Activated CD4-positive, alpha-beta T cell treated with anti-CD3 and anti-CD28 coated beads, Interleukin-2, Interleukin-4, amounts not matched to agents 100 ng/mL and 50 ng/mL, durations not matched to agents 16 hours and 8 hours (primary cell): ENCODE data around the gene PDLIM1.

ENCODE experiments used
- DNase-seq: peaks from one replicate; pipeline ENCODE4 v3.0.0-alpha.2; 2020; ENCODE audit warnings: low spot score

PDLIM1 gene

DNA sequence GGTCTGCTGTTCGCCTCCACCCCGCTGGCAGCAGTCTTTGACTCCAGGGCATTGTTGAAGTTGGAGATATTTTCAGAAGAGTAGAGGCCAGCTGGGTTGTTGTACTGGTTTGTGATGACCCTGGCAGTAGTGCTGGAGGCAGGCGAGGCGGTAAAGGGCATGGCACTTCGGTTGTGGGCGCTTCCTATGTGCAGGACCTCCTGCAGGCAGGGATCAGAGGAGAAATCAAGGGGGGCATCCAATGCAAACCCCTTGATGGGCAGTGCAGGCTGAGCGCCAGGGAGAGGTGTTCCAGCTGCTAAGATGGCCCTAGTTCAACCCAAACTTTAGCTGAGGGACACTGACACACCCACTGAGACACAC lies 27.0 kb downstream of the PDLIM1 start:
- DNase-seq, result no peak

DNA sequence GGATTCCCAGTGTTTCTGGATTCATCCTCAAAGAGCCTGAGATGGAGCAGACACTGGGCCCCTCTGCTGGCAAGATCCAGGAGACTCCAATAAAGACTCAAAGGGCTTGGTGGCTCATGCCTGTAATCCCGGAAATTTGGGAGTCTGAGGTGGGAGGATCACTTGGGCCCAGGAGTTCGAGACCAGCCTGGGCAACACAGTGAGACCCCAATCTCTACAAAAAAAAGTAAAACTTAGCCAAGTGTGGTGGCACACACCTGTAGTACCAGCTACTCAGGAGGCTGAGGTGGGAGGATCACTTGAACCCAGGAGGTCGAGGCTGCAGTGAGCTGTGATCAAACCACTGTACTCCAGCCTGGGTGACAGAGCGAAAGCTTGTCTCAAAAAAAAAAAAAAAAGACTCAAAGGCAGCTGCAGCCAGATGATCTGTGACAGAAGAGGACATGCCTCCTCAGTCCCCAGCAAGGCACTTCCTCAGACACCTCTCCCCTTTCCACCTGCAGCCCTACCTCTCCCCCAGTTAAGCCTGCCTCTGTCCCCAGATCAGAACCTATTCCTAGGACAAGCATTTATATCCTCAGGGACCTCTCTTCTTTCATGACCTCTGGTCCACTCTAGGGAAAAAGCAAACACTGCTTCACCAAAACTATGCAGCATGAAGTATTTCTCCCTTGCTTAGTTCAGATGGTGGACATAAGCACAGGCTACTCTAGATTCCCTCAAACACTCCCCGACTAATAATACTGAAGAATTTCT lies 27.9 kb downstream of the PDLIM1 start:
- DNase-seq, result no peak

DNA sequence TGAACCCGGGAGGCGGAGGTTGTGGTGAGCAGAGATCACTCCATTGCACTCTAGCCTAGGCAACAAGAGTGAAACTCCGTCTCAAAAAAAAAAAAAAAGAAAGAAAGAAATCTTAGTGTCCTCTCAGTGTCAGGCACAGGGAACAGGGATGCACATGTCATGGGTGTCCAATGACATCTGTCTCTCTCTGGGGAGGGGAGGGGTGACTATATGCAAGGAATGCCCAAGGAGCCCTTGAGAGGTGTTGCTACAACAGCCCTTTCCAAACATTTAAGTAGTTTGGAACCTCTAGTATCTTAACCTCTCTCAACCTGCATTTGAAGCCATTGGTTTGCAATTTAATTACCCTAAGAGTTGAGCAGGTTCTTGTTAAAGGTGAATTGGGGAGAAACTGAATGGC lies 28.9 kb downstream of the PDLIM1 start:
- DNase-seq, result no peak

DNA sequence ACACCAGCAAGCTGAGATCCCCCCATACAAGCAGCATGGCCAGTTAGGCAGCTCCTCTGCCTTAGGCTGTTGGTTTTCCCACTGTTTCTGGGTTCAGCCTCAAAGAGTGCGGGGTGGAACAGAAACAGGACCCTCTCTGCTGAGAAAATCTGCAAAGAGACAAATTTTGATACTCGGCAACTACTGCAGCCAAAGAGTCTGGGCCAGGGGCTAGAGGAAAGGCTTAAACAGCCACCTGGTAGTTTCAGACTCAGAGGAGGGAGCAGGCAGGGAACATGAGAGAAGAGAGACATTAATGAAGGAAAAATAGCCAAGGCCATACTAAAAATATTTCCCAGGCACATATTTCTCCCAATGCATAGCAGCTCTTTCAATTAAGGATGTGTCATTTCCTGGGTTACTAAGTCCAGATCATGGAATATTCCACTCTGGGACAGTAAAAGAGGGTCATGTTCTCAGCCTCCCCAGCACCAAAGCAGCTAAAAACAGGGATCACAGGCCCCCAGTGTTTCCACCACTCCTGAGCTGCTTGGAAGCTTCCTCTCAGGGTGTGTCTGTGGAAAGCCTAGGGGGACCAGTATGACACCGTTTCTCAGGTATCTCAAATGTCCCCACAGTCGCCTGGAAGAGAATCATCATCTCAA lies 29.8 kb downstream of the PDLIM1 start:
- DNase-seq, result no peak

DNA sequence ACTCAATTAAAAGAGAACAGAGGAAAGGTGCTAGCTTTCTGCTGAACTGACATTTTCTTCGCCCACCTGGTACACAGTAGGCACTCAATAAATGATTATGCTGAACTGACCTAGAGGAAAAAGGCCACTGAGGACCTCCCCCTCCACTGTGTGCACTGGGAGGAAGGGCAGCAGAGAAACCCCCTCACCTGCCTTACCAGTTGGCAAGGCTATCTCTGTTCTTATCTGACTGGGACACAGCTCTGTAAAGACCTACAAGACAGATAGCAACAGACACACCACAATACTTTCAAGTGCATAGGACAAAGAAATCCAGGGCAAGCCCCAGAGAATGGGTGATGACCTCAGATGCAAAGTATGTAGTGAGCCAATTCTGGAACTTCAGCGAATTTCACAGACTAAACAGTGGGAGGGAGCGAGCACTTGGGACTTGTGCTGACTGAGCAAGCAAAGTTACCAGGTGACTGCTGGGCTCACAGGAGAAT lies 30.4 kb downstream of the PDLIM1 start:
- DNase-seq, result no peak

DNA sequence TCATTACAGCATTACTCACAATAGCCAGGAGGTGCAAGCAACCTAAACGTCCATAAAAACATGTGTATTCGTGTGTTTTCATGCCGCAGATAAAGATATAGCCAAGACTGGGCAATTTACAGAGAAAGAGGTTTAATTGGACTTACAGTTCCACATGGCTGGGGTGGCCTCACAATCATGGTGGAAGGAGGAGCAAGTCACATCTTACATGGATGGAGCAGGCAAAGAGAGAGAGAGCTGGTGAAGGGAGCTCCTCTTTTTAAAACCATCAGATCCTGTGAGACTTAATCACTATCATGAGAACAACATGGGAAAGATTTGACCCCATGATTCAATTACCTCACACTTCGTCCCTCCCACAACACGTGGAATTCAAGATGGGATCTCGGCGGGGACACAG lies 33.0 kb downstream of the PDLIM1 start:
- no peak for DNase-seq

DNA sequence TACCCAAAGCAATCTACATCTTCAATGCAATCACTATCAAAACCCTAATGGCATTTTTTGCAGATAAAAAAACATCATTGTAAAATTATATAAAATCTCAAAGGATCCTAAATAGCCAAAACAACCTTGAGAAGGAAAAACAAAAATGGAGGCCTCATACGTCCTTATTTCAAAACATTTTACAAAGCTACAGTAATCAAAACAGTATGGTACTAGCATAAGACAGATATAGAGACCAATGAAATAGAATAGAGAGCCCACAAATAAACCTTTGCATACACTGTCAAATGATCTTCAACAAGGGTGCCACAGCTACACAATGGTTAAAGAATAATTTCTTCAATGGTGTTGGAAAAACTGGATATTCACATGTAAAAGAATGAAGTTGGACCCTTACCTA lies 34.5 kb downstream of the PDLIM1 start:
- no peak for DNase-seq

DNA sequence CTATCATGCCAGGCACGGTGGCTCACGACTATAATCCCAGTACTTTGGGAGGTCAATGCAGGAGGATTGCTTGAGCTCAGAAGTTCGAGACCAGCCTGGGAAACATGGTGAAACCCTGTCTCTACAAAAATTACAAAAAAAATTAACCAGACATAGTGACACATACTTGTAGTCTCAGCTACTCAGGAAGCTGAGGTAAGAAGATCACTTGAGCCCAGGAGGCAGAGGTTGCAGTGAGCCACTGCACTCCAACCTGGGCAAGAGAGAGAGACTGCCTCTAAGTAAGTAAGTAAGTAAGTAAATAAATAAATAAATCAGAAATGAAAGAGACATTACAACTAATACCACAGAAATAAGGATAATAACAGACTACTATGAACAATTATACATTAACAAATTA lies 36.2 kb downstream of the PDLIM1 start:
- no peak for DNase-seq

DNA sequence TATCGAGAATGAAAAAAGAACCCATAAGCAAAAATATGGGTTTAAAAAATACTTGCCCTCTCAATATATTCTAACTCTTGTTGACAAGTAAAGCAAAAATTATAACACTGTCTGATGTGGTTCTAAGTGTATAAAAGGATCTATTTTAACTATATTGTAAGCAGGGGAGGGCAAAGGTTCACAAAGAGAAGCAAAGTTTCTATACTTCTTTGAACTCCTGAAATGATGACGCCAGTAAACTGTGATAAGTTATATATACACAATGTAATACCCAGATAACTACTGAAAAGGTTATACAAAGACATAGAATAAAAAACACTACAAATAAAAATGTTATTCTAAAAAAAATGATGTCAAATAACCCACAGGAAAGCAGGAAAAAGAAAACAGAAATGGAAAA lies 37.1 kb downstream of the PDLIM1 start:
- DNase-seq, result no peak

DNA sequence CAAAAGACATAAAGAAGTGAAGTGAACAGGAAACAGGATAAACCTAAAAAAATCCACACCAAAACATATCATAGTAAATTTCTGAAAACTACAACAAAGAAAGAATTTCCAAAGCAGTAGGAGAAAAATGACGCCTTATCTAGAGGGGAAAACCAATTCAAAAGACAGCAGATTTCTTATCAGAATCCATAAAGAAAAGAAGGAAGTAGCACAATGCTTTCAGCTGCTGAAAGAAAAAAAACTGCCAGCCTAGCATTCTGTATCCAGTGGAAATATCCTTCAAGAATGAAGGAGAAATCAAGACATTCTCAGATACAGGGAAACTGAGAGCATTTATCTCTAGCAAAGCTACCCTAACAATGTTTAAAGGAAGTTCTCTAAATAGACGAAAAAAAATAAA lies 37.8 kb downstream of the PDLIM1 start:
- DNase-seq, result no peak

DNA sequence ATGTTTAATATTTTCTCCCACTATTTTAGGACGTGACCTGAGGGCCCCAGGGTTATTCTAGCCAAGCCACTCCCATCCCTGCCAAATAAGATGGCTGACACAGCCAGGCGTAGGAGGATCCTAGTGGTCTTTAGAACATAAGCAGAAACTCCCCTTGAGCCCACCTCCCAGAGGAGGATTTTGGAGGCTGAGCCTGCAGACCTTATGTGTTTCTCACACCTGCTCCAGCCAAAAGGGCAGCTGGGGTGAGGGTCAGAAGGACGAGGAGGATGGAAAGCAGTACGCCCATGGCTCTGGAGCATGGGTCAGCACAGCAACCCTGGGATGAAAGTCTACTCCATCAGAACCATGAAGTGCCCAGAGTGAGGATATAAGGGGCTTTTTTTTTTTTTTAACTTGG lies 39.9 kb downstream of the PDLIM1 start:
- no peak for DNase-seq

DNA sequence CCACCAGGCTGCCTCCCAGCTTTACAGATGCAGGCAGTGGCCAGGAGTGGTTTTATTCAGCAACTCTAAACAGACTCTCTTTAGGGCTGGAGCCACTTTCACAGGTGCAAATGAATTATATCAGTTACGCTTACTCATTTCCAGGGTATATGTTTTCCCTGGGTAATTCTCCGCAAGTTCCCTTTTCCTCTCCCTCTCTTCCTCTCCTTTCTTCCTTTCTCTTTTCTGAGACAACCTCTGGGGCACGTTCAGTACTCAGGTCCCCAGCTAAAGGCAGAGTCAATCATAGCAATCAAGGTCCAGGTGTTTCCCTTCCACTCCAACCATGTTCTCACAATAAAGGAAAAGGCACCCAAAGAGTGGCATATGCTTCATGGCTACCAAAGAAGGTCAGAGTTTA lies 41.3 kb downstream of the PDLIM1 start:
- no peak for DNase-seq

DNA sequence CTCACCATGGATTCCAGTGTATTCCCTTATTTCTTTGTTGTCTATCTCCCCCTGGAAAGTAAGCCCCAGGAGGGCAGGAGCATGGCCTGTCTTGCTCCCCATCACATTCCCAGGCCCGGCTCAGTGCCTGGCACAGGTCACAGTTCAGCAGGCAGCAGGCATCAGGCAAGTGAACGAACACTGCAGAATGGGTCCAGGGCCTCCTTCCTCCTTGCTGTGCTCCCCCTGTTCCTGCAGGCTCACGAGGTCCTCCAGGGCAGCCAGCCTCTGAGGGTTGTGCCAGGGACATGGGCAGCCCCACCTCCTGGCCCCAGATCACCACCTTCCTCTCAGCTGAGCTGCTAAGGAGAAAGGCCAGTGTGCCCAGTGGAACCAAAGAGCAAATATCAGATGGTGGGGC lies 41.8 kb downstream of the PDLIM1 start:
- no peak for DNase-seq

DNA sequence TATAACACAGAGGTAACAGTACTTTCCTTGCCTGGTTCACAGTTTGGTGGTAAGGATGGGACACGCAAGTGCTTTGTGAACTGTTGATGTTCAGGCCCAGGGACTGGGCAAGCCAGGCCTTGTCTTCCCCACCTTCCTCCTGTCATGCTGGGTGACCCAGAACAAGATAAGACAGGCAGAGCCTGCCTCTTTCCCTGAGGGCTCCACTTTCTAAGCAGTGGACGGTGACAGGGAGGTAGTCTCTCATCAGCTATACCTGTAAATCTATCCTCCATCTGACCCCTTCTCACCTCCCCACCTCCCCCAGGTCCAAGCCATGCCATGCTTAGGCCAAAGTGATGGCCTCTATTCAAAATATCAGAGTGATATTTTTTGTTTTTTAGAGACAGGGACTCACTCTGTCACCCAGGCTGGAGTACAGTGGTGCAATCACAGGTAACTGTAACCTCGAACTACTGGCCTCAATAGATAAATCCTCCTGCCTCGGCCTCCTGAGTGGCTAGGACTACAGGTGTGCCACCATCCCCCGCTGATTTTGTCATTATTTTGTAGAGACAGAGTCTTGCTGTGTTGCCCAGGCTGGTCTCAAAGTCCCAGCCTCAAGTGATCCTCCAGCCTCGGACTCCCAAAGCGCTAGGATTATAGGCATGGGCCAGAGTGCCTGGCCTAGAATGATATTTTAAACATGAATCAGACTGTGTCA lies 42.8 kb downstream of the PDLIM1 start:
- DNase-seq, result no peak

DNA sequence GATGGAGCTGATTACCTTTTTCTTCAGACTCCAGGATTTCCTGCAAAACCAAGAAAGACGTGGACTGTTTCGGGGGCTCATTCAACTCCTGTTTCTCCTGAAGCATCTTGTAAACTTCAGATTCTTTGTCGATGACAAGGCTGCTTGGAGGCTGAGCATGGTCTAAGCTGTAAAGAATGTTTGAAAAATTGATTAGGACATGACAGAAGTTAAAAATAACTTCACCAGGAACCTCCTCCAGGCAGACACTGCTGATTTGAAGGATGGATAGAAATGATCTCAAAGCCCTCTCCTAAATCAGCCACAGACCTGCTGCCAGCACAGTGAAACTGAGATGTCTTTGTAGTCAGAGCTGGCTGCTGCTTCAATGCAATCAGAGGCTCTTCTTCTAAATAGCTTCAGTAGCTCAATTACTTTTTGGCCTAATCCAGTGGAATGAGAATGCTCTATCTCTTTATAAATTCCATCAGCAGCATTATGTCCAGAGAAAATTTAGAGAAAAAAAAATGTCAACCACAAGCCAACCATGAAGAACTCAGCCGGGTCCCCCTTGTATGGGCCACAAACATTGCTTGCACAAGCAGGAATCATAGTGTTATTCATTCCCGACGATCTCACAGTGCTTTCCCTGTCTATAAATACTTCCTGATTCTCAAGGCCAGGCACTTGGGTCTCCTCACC lies 43.5 kb downstream of the PDLIM1 start:
- DNase-seq, result no peak

DNA sequence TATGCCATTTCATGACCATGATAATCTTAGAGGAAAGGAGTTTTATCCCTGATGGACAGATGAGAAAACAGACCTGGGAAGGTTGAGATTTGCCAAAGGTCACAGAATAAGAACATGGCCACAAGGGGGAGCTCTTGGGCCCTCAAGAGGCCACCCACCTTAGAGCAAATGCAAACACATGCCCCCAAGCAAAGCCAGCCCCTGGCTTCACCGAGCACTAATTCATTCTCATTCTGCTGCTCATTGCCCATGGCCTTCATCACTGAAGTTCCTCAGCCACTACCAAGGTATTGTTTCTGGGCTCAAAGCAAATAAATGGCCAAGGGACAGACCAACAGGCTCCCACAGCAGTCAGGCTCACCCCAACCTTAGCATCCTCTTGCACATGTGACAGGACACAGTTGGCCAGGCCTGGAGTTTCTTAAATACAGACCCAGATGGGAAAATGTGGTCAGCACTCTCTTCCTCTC lies 44.2 kb downstream of the PDLIM1 start:
- peak; percentile 63 for DNase-seq

DNA sequence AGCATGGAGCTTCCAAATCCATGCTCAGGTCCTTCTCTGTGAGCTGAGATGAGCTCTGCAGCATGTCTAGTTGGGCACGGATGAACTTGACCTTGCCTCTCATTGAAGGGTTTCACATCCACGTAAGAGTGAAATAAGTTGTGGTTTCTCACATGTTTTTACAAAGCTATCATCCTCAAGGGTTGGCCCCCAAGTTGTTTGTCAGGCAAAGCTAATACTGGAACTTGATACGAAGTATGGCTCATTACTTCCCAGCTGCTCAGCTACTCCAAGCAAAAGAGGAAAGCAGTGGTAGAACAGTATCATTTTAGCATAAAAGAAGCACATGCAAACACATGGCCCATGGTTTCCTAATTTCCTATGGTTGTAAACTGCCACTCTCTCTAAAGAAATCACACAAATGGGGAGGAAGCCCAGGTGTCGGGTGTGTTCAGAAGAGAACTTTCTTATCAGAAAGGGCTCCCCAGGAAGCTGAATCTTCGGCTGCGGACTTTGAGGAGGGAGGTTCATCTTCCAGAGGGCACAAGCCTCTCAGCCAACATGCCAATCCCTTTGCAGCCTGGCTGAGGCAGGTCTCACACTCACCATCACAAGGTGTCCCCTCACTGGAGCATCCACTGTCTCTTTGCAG lies 45.3 kb downstream of the PDLIM1 start:
- DNase-seq, result peak; percentile 71

DNA sequence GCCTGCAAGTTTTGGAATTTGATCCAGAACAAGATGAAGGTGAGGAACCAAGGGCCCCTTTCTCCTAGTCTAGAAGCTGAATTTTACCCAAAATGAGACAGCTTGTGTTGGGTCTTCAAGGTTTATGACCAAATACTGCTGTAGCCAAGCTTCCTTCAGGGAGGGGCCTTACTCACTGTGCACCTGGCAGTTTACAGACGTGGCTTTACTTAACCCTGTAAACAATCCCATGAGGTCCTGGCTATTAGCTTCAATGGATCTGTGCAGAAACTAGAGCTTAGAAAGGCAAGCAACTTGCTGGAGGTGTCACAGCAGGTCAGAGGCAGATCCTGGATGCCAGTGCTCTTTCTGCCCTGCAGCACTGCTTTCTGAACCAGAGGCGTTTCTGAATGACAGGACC lies 46.7 kb downstream of the PDLIM1 start:
- no peak for DNase-seq

DNA sequence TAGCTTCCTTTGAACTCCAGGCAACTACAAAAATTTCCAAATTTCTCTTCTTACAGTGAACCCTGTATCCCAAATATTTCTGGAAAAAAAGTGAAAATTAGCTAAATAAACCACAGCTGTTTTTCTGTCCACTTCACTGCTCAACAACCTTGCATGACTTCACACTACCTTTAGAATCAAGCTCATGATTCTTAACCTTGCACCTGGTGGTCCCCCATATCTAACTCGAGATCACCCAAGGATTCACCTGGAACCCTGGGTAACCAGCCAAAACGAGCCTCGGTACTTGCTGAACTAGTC lies 47.5 kb downstream of the PDLIM1 start:
- no peak for DNase-seq

DNA sequence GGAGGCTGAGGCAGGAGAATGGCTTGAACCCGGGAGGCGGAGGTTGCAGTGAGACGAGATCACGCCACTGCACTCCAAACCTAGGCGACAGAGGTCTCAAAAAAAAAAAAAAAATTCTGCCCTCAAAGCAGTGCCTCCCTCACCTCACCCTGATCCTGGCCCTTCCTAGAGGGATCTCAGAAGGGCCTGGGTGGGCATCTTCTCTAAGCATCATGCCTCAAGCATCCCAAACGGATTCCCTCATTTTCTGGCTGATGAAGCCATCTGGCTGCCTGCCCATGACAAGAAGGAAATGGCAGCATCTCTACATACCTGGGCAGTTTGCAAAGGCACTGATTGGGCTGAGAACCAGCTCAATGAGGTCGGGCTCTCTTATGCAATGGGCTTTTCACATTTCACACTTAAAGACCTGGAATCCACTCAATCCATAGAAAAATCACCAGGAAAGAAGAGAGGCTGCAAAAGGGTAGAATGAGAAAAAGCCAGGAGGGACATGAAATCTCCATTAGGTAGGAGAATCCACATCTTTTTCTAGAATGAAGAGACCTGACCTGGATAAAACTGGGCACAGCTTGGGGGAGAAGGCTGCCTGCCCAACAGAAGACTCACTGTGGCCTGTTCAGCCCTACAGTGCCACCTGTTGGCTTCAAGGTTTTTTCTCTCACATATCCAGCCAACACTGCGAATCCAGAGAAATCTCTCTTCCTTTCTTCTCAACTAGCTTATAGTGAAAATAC lies 48.1 kb downstream of the PDLIM1 start:
- peak; percentile 57 for DNase-seq

DNA sequence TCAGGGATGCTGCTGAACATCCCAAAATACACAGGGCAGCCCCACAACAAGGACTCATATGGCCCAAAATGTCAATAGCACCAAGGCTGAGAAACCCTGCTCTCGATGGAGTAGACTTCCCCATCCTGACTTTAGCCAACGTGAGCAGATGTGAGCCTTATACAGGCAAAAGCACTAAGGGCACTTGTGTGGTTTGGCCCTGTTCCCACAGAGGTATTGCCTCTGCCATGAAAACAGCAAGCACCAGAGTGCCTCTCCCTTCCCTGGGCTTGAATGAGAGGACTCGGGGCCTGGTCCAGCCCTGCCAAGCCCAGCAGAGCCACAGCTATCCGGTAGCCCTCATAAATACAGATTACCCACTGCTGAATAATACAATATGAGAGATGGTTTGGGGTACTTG lies 49.3 kb downstream of the PDLIM1 start:
- DNase-seq, result no peak

DNA sequence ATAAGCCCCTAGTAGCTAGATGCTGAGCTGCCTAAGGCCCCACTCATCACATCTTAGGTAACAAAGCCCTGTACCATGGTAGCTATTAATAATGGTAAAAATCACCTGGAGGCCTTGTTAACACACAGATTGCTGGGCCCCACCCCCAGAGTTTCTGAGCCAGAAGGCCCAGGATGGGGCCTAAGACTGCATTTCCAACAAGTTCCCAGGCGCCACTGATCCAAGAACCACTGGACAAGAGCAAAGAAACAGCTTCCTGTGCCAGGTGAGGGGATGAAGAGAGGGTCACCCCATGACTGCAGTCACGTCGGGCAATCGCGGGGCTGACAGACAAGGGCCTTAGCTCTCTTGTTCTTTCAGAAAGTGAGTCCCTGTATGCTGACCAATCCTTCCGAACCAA lies 50.0 kb downstream of the PDLIM1 start:
- no peak for DNase-seq
